Activated T-helper 1 cell treated with anti-CD3 and anti-CD28 coated beads, Interleukin-2, amount 50 U/mL, for 16 hours (primary cell): ENCODE data around the gene MPLKIP.
"Not testable (repeated sequence)": the region's sequence is repeated elsewhere in the genome, so short reads cannot be mapped to it uniquely, and the experiment has no call there.

ENCODE experiments used
- DNase-seq, 2 donors: peaks; one replicate each; pipeline ENCODE4 v3.0.0-alpha.2; 2020; ENCODE audit warnings: low read depth in 1 of 2, low spot score in 1 of 2

MPLKIP gene

DNA sequence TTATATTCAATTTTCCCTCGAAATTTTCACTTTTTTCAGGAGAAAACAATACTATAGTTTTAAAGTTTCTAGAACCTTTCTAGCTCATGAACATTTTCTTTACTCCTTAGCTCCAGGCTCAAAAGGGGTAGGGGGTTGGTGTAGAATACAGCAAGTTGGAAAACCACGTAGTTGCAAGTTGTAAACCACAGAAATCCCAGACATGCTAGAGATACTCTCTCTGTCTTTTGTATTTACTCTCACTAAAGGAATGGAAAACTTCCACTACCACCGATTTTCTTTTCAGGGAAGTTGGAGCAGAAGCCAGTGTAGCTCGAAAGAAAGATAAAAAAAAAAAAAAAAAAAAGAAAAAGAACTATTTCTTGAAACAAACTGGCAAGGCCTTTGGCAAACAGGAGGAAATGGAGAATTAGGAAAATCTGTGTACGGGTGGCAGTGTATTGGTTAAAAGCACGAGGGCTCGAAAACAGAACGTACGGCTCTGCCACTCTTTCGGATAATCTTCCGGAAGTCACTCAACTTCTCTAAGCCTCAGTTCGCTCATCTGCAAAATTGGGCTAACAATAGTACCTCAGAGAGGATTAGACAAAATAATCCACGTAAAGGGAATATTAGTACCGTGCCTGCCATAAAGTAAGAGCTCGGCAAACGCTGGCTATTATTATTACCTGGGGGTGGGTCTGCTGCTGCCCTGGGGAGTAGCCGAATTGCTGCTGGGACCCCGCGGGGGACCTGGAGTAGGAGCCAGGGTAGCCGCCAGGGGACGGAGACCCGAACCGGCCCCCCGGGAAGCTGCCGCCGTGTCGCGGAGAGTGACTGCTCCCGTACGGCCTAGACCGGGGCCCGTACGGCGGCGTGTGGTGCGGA is 628 bp downstream of the MPLKIP start:
- DNase-seq = no peak

DNA sequence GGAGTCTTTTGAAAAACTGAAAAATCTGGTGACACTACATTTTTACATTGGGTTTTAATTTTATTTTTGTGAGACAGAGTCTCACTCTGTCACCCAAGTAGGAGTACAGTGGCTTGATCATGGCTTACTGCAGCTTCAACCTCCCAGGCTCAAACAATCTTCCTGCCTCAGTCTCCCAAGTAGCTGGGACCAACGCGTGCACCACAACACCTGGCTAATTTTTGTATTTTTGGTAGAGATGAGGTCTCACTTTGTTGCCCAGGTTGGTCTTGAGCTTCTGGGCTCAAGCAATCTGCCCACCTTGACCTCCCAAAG is 11.5 kb downstream of the MPLKIP start:
- no peak for DNase-seq

DNA sequence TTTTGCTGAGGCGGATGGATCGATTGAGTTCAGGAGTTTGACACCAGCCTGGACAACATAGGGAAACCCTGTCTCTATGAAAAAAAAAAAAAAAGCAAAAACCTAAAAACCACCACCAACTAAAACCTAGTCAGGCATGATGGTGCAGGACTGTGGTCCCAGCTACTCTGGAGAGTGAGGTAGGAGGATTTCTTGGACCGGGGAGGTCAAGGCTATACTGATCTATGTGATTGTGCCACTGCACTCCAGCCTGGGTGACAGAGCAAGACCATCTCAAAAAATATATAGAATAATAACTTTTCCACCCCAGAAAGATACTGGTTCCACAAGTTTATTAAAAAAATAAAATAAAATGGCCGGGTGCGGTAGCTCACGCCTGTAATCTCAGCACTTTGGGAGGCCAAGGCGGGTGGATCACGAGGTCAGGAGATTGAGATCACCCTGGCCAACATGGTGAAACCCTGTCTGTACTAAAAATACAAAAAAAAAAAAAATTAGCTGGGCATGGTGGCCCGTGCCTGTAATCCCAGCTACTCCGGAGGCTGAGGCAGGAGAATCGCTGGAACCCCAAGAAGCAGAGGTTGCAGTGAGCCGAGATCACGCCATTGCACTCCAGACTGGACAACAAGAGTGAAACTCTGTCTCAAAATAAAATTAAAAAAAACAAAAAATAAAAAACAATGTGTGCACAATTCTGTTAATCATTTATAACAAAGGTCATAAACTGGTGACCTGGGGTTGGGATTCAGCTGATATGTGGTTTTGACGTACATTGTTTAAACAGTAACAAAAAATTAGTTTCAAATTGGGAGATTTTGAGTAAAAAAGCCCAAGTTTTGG is 12.1 kb downstream of the MPLKIP start:
- DNase-seq = not testable (repeated sequence)

DNA sequence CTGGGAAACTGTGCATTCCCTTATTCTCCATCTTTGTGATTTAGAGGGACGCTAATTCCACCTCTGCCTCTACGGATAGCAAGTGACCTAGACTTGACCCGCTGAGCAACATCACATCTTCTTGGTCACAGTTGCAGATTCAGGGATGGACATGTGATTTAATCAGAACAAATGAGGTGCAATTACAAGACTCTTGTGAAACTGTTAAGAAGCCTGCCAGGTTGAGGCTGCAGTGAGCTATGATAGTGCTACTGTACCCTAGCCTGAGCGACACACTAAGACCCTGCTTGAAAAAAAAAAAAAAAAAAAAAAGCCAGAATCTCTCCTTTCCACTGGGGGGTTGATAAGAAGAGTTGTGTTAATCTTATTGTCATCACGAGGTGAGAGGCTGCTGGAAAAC is 14.4 kb downstream of the MPLKIP start:
- DNase-seq = no peak

DNA sequence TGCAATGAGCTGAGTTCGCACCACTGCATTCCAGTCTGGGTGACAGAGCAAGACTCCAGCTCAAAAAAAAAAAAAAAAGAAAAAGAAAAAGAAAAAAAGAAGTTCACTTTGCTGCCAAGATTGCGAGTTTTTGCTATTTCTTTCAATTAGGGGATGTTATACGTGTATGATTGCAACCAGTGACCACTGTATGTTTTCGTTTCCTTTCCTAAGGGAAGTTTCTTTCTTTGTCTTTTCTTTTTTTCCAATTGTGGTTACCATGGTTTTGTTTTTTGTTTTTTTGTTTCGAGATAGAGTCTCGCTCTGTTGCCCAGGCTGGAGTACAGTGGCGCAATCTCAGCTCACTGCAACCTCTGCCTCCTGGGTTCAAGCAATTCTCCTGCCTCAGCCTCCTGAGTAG is 16.2 kb downstream of the MPLKIP start:
- DNase-seq = not testable (repeated sequence)

DNA sequence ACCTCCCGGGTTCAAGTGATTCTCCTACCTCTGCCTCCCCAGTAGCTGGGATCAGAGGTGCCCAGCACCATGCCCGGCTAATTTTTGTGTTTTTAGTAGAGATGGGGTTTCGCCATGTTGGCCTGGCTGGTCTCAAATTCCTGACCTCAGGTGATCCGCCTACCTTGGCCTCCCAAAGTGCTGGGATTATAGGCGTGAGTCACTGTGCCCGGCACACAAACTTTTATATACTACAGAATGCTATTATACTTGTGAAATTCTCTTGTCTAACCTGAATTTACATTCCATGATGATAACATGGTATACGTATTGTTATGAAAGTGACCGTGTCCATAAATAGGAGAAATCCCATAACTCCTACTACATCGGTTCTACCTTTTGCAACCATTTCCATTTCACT is 17.2 kb downstream of the MPLKIP start:
- DNase-seq = not testable (repeated sequence)

DNA sequence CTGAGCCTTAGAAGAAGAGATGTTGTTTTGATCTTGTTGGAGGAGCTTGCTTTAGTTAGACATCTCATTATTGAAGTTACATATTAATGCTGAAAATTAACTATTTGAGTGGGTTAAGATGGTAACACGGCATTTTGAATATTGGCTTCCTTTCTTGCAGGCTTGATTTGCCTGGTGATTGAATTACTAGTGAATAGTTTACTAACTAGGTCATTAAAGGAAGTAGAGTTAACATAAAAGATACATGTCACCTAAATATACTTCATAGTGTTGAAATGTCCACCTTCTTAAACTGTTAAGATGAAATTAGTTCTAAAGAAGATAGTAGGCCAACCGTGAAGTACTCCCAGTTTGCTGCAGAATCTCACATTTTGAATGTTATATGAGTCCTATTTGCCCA is 18.5 kb downstream of the MPLKIP start:
- no peak for DNase-seq

DNA sequence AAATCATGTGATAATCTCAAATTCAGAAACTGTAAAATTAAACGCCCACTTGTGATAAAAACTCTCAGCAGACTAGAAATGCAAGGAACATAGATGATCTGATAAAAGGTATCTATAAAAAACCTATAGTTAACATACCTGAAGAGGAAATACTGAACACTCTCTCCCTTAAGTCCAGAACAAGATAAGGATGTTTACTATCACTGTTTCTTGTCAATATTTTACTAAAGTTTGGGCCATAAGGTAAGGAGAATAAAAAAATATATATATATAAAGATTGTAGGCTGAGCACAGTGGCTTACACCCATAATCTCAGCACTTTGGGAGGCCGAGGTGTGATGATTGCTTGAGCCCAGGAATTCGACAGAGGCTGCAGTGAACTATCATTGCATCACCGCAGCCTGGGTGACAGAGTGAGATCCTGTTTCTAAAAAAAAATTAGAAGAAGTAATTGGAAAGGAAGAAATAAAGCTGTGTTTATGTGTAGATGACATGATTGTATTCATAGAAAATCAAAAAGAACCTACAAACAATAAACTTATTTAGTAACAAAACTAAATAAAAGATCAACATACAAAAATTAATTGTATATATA is 28.4 kb downstream of the MPLKIP start:
- DNase-seq = no peak

DNA sequence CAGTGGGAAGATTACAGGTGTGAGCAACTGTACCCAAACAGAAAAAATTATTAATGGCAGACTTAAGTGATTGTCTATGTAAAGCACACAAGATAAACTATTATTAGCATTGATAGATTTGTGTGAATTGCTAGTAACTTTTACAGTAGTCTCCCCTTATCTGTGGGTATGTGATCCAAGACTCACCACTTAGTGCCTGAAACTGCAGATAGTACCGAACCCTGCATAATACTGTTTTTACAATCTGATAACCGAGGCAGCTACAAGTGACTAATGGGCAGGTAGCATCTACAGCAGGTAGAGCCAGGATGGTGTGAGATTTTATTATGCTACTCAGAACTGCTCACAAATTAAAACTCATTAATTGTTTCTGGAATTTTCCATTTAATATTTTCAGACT is 31.5 kb downstream of the MPLKIP start:
- no peak for DNase-seq

DNA sequence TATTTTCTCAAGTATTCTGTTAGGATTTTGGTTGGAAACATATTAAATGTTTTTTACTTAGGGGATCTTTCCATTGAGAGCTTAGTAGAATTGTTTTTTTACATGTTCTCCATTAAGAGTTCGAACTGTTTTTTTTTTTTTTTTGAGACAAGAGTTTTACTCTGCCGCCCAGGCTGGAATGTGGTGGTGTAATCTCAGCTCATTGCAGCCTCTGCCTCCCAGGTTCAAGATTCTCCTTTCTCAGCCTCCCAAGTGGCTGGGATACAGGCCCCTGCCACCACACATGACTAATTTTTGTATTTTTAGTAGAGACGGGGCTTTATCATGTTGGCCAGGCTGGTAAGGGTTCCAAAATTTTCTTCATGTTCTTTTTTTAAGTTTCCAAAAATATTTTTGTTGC is 33.2 kb downstream of the MPLKIP start:
- no peak for DNase-seq

DNA sequence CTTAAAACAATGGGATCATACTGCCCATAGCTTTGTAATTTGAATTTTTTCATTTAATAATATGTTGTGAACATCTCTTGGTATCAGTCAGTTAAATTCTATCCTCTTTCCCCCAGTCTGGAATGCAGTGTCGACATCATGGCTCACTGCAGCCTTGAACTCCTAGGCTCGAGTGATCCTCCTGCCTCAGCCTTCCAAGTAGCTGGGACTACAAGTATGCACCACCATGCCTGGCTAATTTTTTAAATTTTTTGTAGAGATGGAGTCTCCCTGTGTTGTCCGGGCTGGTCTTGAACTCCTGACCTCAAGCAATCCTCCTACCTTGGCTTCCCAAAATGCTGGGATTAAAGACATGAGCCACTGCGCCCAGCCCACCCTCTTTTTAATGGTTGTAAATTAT is 34.6 kb downstream of the MPLKIP start:
- DNase-seq = no peak

DNA sequence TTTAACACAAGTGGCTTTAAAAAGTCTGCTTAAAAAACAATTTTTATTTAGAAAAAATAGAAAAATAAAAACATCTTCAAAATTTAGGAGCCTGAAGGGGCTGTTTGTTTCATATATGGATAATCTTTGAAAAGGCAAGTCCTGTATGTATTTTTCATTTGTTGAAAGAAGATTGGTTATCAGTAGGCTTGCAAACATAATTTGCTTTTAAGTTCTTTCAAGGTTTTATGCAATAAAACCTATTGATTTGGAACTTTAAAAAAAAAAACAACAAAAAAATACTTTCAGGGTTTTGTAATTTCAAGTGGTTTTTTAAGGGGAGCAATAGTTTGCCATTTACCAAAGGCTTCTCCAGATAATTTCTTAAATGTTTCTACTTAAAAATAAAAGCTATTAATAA is 35.6 kb downstream of the MPLKIP start:
- no peak for DNase-seq

DNA sequence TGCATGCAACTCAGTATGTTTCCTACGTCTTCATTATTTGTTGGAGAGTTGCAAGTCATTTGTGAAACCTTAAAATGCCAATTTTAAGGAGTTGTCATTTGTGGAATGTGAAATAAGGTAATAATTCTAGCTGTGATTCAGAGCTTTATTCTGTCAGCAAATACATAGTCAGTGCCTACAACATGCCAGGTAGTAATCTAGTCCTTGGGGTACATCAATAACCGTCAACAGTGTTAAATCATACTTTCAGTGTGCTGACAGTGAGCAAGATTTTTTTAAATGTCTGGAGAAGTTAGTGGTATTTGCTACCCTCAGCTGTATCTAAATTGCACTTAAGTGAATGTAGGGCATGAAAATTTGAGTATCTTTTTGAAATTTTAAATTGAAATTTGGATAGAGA is 36.7 kb downstream of the MPLKIP start:
- no peak for DNase-seq

DNA sequence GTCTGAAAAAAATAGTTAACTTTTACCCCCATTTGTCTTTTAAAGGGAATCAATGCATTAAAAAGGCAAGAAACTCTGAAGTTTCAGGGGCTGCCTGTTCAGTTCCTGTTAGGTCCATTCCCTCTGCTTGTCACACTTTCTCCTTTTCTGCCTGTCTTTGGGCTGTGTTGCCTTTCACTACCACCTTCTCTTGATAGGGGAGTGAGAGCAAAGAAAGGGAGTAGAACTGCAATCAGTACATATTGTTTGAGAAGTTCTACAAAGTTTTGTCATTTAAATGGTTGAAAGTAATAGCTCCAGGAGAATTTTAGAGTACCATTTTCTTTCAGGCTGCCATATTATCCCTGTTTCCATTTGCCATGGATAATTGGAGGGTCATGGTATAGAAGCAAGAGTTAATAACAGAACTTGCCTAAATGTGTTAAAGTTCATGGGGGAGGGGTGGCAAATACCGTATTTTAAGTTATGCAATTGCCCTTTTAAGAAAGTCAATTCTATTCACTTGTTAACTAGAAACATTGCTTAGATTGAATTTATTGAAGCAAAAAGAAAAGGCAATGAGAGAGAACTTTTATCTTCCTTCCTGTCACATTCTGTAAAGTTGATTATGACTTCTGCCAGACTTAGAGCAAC is 38.6 kb downstream of the MPLKIP start:
- DNase-seq = no peak

DNA sequence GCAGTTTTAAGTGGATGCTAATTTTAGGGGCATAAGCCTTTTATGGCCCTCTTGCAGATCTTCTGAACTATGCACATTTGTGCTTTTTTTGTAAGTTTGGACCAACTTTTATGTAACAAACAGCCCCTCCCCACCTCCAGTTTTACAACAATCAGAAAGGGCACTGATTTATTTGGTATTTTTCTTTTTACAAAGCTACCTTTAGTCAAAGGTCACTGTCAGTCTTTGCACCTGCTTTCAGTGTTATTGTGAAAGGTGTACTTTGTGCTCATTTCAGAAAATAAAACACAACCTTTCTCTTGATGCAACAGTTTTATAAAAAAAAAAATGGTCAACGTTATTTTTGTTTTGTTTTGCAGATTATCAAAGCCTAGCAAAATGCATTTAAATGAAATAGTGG is 39.2 kb downstream of the MPLKIP start:
- DNase-seq = no peak

DNA sequence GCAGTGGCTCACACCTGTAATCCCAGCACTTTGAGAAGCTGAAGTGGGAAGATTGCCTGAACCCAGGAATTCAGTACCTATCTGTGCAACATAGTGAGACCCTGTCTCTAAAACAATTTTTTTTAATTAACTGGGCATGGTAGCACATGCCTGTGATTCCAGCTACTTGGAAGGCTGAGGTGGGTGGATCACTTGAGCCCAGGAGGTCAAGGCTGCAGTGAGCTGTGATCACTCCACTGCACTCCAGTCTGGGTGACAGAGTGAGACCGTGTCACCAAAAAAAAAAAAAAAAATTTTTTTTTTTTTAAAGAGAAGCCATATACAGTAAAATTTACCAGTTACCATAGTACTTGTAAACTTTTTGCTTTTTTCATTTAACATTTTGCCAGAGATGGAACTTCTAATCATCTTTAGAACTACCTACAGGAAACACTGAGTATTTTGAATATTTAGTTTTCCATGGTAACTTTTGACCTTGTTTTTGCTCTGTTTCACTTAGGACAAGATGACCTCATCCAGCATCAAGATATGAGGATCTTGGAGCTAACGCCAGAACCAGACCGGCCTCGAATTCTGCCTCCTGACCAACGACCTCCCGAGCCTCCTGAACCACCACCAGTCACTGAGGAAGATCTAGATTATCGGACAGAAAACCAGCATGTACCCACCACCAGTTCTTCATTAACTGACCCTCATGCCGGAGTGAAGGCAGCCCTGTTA is 40.6 kb downstream of the MPLKIP start:
- no peak for DNase-seq

DNA sequence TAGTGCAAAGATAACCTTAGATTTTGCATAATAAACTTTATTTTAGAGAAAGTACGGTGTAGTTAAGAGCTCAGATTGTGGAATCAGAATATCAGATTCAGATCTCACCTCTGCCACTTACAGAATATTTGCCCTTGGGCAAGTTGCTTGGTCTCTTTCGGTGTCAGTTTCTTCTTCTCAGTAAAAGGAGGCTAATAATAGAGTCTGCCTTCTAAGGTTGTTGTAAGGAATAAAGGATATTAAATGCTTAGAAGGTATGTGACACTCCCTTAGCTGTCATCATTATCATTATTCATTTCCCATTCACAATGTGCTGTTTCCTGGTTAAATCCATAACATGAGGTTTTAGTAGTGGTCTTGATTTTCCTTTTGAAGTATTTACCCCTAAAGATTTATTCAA is 42.2 kb downstream of the MPLKIP start:
- DNase-seq = no peak

DNA sequence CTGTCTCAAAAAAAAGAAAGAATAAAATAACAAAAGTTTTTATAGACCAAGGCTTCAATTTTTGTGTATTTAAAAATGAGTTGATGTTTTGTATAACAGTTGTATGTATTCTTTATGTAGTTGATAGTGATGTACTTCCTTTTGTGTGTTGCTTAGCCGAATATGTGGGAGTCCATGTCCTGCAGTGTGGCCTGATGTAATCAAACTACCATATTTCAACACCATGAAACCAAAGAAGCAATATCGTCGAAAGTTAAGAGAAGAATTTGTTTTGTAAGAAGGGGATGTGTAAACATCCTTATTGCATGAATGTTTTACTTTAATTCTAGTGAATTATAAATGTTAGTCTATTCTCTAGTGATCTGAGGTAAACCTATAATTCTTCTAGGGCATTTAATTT is 56.6 kb downstream of the MPLKIP start:
- no peak for DNase-seq
